Suprapubic skin (tissue), 4 donors: ENCODE results near the gene ATP13A3. TPM values are rescaled to one million over a fixed set of nuclear protein-coding genes. Genes with fewer than 3 reads are reported as not detected.

Source experiments
- DNase-seq, 2 donors: peaks; one replicate each; pipeline ENCODE4 v3.0.0-alpha.2; 2019; ENCODE audit warnings: low spot score in 2 of 2
- H3K27ac ChIP-seq: fragments of 200-600 bp; sonication (generic); one replicate; pipeline ENCODE4 v1.5.1; 2019
- H3K27me3 ChIP-seq: fragments of 200-600 bp; sonication (generic); one replicate; pipeline ENCODE4 v1.5.1; 2019
- H3K36me3 ChIP-seq: fragments of 200-600 bp; sonication (generic); one replicate; pipeline ENCODE4 v1.5.1; 2019
- H3K4me1 ChIP-seq: fragments of 200-600 bp; sonication (generic); one replicate; pipeline ENCODE4 v1.5.1; 2019
- H3K4me3 ChIP-seq: fragments of 200-600 bp; sonication (generic); one replicate; pipeline ENCODE4 v1.5.1; 2019; ENCODE audit warnings: mild to moderate bottlenecking
- H3K9me3 ChIP-seq: fragments of 200-600 bp; sonication (generic); one replicate; pipeline ENCODE4 v1.5.1; 2019
- EP300 ChIP-seq: sonication (generic); formaldehyde crosslinking; IDR thresholded peaks from one replicate; pipeline ENCODE4 v1.6.1; 2017; ENCODE audit warnings: antibody characterized with exemption
- POLR2A ChIP-seq, 2 donors: fragments of 450-650 bp; IDR thresholded peaks; one replicate each; pipeline ENCODE4 v1.6.1; 2017; ENCODE audit warnings: antibody characterized with exemption in 2 of 2, mild to moderate bottlenecking in 2 of 2, moderate library complexity in 2 of 2
- POLR2AphosphoS5 ChIP-seq, 3 donors: sonication (generic); formaldehyde crosslinking; IDR thresholded peaks; one replicate each; pipeline ENCODE4 v1.6.1; 2017; ENCODE audit warnings: antibody characterized with exemption in 3 of 3
- WGBS: methylation state at CpG from one replicate; pipeline ENCODE4 v1.1.5; 2018; 5-methylcytosine and 5-hydroxymethylcytosine counted together
- total RNA-seq, 4 donors: library from RNA; depleted of rRNA; stranded (reverse); fragments of >200 nt; gene quantifications; one replicate each; pipeline ENCODE4 v1.1.0, GENCODE V29; 2016
- TF ChIP-seq, protein P1 (sequence below), 2 donors: fragments of 200-600 bp in 1 of 2; fragments of 450-650 bp in 1 of 2; sonication (generic) in 1 of 2; IDR thresholded peaks; one replicate each; pipeline ENCODE4 v1.5.1; 2016 to 2019; ENCODE audit warnings: antibody characterized with exemption in 2 of 2, mild to moderate bottlenecking in 1 of 2, moderate library complexity in 1 of 2

Gene ATP13A3
- total RNA-seq, 4 donors from 2014 or later, result 49.3 to 76.0 (median 64.0) TPM

DNA sequence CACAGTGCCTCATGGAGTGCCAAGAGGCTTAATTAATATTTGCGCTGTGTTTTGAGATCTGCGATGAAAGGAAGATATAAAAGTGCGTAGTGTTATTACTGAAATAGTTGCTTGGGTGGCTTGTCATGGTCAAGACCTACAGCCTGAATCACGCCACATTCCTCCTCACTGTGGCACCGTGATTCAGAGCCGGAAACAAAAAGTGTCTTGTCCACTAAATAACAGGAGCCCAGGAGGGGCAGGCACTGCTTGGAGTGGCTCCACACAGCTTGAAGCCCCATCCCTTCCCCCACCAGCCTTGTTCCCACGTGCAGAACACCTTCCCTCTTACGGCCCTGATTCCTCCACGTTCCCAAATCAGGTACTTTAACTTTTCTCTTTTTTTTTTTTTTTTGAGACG, 116.0 kb downstream of the ATP13A3 start:
- Histone ChIP-seq H3K9me3 (no peaks in the 10 kb centered on the region), H3K27me3 (peaks cover 12% of the 10 kb centered on the region), H3K36me3 (no peaks in the 10 kb centered on the region), H3K4me1 (no peaks in the 10 kb centered on the region), H3K27ac (no peak overlapping the region), H3K4me3 (no peak overlapping the region)
- 82% methylated on average over 10 of the region's 10 CpGs for WGBS
- TF ChIP-seq EP300 (no peak), POLR2A (IDR thresholded peaks at IDR 0.05) (no peak), POLR2AphosphoS5 (IDR thresholded peaks at IDR 0.05) (no peak)
- TF ChIP-seq, protein P1, sequence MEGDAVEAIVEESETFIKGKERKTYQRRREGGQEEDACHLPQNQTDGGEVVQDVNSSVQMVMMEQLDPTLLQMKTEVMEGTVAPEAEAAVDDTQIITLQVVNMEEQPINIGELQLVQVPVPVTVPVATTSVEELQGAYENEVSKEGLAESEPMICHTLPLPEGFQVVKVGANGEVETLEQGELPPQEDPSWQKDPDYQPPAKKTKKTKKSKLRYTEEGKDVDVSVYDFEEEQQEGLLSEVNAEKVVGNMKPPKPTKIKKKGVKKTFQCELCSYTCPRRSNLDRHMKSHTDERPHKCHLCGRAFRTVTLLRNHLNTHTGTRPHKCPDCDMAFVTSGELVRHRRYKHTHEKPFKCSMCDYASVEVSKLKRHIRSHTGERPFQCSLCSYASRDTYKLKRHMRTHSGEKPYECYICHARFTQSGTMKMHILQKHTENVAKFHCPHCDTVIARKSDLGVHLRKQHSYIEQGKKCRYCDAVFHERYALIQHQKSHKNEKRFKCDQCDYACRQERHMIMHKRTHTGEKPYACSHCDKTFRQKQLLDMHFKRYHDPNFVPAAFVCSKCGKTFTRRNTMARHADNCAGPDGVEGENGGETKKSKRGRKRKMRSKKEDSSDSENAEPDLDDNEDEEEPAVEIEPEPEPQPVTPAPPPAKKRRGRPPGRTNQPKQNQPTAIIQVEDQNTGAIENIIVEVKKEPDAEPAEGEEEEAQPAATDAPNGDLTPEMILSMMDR (IDR thresholded peaks at IDR 0.05), result no peak
- no peak for DNase-seq

DNA sequence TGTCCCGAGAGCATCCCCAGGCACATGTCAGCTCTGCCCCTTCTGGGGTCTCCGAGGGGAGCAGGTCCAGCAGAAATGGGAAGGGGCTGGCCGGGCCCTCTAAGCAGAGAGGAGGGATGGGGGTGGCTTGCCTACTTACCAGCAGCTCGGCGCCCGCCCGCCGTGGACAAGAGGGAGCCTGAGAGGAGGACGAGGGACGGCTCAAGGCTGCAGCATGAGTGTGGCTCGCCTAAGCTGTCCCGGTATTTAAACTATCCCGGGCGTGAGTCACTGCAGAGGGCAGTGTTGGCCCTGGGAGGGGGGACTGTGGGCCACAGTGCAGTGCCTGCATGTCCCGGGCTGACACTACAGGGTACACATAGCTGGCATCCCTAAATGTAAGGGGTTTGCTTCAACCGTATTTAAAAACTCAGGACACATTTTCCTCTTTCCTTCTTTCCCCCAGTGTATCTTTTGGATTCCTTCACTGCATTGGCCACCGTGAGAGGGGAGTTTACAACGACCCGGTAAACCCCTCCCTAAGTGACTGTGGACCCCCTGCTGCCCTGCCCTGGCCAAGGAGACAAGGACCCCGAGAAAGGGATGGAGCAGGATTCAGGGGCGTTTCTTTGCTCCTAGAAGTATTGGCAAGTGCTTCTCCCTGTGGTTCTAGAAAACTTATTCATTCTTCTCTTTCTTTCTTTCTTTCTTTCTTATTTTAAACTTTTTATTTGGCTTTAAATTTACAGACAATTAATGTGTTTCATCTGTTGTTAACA, 117.1 kb downstream of the ATP13A3 start, which contains the start of gene LRRC15:
TSS of gene LRRC15 (minus strand) at position 222 of the 758 bp plus-strand sequence. CDS start 8,700 bp downstream, outside the sequence.
- H3K27ac ChIP-seq, result no peak within 1 kb of the TSS
- H3K36me3 ChIP-seq, result no peaks in the 10 kb centered on the region
- H3K9me3 ChIP-seq, result no peaks in the 10 kb centered on the region
- TF ChIP-seq, protein P1 (IDR thresholded peaks at IDR 0.05), result no peak
- 16% methylated on average over 12 of the region's 21 CpGs for WGBS
- H3K4me3 ChIP-seq, result no peak within 1 kb of the TSS
- DNase-seq, result no peak
- peaks cover 12% of the 10 kb centered on the region for H3K27me3 ChIP-seq
- H3K4me1 ChIP-seq, result no peaks in the 10 kb centered on the region

DNA sequence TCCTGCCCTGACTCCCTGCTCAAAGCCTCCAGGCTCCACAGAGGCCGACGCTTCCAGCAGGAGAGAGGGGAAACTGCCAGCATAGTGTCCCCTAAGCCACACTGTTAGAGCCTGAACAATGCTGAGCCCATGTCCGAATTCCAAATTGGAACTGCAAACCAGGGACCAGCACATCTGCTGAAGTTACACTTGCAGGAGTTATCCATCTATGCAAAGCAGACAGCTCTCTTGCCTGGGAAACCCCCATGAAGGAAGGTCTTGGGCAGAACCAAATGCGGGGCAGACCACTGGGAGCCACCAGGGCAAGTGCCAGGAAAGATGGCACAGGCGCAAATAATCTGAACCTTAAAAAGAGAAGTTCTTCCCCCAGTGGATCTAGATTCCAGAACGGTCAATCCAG, 117.9 kb downstream of the ATP13A3 start:
- no peaks in the 10 kb centered on the region for H3K9me3 ChIP-seq
- no peak overlapping the region for H3K27ac ChIP-seq
- H3K36me3 ChIP-seq, result no peaks in the 10 kb centered on the region
- peaks cover 12% of the 10 kb centered on the region for H3K27me3 ChIP-seq
- H3K4me3 ChIP-seq, result no peak overlapping the region
- WGBS, result 60% methylated on average over 5 of the region's 6 CpGs
- TF ChIP-seq POLR2A (IDR thresholded peaks at IDR 0.05) (no peak), POLR2AphosphoS5 (IDR thresholded peaks at IDR 0.05) (no peak), EP300 (no peak)
- TF ChIP-seq, protein P1 (IDR thresholded peaks at IDR 0.05), result no peak
- no peaks in the 10 kb centered on the region for H3K4me1 ChIP-seq
- DNase-seq, result no peak

DNA sequence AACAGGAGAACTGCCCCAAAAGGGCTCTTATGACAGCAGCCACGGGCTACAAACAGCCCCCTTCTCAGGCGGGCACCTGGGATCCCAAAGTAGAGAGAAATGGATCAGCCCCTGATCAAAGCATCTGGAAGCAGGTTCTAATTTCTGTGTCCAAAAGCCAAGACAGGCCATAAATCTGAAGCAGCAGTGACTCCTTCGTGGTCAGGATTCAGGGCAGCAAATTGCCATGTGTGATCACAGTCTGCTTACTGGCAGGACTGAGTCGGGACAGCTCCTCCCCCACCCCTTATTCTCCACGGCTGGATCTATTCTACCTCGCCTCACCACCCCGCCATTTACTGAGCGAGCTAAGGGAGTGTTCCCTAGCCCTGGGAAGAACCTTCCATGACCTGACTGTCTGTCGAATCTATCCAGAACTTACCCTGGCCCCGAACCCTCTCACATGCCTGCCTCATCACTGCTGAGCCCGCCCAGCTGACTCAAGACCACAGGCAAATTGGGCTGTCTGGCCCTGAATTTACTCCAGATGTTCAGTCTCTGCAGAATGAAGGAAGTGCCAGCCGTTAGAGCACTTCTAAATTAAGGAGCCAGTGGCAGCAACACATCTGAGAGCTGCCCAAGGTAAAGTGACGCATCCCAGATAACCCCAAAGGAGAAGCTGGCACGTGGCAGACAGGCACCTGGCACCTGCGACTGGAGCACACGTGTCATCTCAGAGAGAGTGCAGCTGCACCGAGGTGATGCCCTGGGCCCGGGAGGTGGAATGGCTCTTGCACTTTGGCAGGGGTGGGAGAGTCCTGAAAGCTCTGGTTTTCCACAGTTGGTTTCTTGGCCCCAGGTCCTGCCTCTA, 118.6 kb downstream of the ATP13A3 start:
- TF ChIP-seq, protein P1 (IDR thresholded peaks at IDR 0.05), result no peak
- TF ChIP-seq EP300 (no peak), POLR2A (IDR thresholded peaks at IDR 0.05) (no peak), POLR2AphosphoS5 (IDR thresholded peaks at IDR 0.05) (no peak)
- Histone ChIP-seq H3K9me3 (no peaks in the 10 kb centered on the region), H3K36me3 (no peaks in the 10 kb centered on the region), H3K4me1 (no peaks in the 10 kb centered on the region), H3K27me3 (peaks cover 12% of the 10 kb centered on the region), H3K4me3 (no peak overlapping the region), H3K27ac (no peak overlapping the region)
- DNase-seq, result no peak
- WGBS, result 61% methylated on average over 13 of the region's 18 CpGs

DNA sequence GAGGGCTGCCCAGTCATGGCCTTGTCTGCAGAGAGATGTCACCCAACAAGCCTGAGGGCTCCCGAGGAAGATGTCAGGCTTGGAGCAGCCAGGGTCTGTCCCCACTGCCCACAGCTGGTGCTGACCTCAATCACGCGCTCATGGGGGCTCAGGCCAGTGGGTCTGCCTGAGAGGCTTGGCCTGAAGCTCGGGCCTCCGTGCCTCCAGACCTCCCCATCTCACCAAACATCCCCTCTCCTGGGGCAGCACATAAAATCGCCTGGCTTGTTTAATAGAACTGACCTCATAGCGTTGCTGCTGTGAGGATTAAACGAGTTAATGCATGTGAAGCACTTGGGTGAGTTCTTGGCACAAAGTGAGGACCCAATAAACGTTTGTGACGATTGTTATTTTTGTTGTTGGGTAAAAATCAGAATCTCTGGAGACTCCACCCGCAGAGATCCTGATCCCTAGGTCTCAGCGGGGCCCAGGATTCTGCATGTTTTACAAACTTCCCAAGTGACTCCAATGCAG, 120.8 kb downstream of the ATP13A3 start:
- Histone ChIP-seq H3K4me1 (no peaks in the 10 kb centered on the region), H3K27me3 (peaks cover 12% of the 10 kb centered on the region), H3K36me3 (no peaks in the 10 kb centered on the region), H3K27ac (no peak overlapping the region), H3K4me3 (no peak overlapping the region), H3K9me3 (no peaks in the 10 kb centered on the region)
- WGBS, result 68% methylated on average over 7 of the region's 12 CpGs
- no peak for DNase-seq
- TF ChIP-seq EP300 (no peak), POLR2AphosphoS5 (IDR thresholded peaks at IDR 0.05) (no peak), POLR2A (IDR thresholded peaks at IDR 0.05) (no peak)
- TF ChIP-seq, protein P1 (IDR thresholded peaks at IDR 0.05), result no peak
